EH (cell line): ENCODE results near the gene R3HDM4.
A peak's percentile ranks its signal among the peaks of the same experiment; 100 is the strongest.

ENCODE experiments used
- DNase-seq: peaks from one replicate; pipeline ENCODE4 v3.0.0-alpha.2; 2015; ENCODE audit warnings: low read depth

R3HDM4 gene

GRCh38 chr19:947090-947706 is 34.2 kb upstream of the R3HDM4 start:
- DNase-seq = no peak

DNA sequence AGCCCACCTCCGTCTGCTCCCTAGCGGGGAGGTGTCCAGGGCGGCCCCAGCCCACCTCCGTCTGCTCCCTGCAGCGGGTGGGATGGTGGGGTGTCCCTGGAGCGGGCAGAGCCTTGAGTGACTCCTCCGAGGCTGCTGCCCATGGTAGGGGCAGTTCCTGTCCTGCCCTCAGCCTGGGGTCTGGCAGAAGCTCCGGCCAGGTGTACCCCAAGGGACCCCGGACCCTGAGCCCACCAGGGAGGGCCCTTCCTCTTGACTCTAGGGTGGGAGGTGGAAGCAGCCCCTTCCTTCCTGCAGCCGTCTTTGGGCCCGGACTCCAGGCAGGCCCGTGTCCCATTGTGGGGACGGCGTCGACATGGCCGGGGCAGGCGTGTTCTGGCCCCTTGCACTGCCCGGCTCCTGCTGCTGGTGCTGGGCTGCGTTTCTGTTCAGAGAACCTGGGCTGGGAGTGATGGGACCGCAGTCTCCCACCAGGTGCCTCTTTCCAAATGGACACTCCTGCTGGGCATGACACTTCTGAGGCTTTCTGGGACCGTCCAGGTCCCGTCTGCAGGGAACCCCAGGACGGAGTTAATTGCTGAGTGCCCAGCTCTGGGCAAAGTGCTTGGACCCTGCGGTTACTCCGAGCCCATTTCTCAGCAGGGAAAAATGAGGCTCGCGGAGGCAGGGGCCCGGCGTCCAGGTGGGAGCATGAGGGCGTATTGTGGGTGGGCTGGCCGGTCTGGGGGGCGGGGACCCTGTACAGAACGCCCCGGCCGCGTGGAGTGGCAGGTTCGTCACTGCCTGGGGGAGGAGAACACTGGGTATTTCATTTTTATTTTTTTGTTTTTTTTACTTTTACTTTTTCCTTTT is 32.6 kb upstream of the R3HDM4 start:
- no peak for DNase-seq

- no peak for DNase-seq
Observed at GRCh38 chr19:944663-945241, 31.7 kb upstream of the R3HDM4 start.

DNA sequence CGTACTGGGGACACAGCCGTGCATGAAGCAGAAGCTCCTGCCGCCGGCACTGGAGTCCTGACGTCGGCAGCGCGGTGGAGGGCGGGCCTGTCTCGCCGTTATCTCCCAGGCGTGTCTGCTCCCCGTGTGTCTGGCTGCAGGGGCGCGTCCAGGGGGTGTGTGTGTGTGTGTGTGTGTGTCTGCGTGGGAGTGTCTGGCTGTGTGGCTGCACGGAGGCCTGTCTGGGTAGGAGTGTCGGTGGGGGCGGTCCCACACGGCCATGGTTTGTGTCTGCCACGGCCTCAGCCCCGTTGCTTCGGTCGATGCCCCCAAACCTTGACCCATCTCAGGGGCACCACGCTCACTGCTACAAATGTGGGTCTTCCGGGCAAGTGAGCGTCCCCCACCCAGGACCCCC is 31.1 kb upstream of the R3HDM4 start:
- no peak for DNase-seq

- no peak for DNase-seq
Observed at GRCh38 chr19:943551-944170, 30.6 kb upstream of the R3HDM4 start.

DNA sequence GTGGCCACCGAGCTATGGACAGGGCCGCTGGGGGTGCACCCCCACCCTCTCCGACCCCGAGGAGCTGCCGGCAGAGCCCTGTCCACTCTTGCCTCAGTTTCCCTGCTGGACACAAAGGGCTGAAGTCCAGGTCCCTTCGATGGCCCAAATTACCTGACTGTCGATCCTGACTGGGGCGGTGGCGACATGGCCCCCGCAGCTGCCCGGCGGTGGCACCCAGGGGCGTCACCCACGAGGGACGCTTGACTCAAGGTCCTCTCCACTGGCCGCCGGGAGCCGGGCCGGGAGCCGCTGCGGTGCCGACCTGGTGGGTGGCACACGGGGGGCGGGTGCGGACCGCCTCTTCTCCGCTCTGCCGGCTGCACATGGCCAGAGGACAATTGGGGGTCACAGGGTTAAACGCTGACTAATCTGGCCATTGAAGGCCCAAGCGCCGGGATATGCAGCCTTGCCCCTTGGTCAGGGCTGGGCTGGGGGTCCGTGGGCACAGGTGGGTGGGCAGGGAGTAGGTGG is 29.2 kb upstream of the R3HDM4 start:
- no peak for DNase-seq

- no peak for DNase-seq
Observed at GRCh38 chr19:941292-942132, 28.5 kb upstream of the R3HDM4 start.

DNA sequence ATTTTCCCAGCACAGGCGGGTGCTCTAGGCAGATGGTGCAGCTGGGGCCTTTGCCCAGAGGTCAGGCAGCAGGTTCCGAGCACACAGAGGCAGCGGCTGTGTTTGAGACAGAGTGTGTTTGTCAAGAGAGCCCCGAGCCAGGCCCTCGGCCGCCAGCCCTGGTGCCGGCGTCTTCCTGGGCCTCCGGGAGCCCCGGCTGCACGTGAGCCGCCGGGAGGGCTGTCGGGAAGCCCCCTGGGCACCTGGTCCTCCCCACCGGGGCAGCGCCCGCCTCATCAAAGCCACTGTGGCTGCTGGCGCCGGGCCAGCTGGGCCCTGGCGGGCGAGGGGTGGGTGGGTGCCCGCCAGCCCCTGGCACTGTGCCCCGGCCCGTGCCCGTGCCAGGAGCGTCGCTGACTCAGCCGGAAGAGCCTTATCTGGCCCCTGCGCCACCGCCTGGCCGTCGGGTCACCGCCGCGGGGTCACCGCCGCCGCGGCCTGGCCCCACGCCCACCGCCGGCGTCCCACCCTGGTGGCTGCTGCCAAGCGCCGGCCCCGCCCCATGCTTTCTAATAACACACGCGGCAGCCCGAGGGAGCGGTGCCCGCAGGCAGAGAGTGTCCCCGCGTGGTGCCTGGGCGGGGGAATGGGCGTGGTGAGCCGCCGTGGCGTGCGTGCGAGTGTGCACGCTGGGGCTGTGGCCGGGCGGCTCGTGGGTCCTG is 27.7 kb upstream of the R3HDM4 start:
- DNase-seq = no peak

- no peak for DNase-seq
Observed at GRCh38 chr19:939922-940321, 26.9 kb upstream of the R3HDM4 start.

DNA sequence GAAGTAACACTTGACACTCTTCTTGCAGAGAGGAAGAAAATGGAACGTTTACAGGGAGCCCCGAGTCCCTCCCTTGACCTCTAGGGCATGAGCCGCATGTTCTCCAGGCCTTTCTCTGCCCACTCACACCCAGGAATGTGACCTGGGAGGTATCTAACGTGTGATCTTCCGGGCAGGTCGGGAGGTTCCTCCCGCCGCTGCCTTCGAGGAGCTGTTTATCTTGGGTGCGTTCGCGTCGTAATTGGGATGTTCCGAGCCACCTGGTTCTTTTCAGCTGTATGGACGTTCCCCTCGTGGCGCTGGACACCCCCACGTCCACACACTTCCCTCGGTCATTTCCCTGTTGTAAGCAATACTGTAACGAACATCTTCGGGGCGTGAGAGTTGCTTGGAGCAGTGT is 26.4 kb upstream of the R3HDM4 start:
- no peak for DNase-seq

DNA sequence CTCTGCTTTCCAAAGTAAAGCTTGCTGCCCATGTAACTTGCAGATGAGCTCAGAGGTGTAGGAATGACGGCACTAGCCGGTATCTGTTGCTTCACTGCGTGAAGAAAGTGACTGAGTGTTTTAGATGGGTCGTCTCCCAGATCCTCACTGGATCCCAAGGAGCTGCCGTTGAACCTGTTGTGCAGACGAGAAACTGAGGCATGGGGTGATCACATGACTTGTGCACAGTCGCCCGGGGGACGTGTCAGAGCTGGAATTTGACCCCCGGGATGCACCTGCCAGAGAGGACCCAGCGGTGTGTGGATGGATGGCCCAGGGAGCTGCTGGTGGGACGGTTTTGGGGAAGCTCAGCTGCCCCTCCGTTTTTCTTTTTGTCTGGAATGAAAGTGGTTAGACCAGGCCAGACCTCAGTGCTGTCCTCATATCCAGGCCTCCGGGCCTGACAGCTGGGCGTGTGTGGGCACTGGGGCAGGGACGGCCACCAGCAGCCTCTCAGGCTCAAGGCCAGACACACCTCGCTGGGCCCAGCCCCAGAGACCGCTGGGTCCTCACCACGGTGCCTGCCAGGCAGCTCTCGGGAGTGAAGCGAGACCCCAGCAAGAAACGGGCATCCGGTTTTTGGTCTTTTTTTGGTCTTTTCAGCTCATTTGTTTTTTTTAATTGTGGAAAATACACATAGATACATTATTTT is 25.4 kb upstream of the R3HDM4 start:
- DNase-seq = no peak

- no peak for DNase-seq
Observed at GRCh38 chr19:937259-937694, 24.3 kb upstream of the R3HDM4 start.

DNA sequence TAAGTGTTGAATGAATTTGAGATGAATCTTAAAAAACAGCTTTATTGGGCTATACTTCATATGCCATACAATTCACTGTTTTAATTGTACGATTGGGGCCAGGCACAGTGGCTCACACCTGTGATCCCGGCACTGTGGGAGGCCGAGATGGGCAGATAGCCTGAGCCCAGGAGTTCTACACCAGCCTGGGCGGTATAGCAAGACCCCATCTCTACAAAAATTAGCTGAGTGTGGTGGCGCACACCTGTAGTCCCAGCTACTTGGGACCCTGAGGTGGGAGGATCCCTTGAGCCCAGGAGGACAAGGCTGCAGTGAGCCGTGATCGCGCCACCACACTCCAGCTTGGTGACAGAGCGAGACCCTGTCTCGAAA is 23.1 kb upstream of the R3HDM4 start:
- no peak for DNase-seq

DNA sequence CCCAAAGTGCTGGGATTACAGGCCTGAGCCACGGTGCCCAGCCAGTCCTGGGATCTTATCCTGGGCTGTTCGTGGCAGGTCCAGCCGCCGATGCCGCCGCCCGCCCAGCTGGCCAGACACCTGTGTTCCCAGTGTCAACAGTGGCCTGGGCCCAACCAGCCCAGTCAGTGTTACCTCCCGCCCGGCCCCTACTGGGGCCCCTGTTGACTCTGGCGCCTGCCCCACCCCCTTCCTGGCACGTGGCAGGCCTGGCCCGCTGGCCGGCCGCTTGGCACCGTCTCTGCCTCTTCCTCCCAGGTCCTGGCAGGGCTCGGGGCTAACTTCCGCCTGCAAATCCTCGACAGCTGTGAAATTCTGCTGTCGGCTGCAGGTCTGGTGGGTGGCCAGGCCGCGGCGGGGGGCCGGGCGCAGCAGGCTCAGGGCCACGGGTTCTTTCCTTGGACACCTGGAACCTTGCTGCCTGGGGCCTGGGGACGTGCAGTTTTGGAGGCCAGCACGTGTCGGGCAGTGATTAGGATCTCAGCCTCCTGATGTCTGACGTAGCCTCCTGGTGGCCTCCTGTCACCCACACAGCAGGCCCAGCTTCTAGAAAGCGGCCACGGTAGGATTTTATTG is 22.0 kb upstream of the R3HDM4 start:
- DNase-seq = peak; percentile 67

DNA sequence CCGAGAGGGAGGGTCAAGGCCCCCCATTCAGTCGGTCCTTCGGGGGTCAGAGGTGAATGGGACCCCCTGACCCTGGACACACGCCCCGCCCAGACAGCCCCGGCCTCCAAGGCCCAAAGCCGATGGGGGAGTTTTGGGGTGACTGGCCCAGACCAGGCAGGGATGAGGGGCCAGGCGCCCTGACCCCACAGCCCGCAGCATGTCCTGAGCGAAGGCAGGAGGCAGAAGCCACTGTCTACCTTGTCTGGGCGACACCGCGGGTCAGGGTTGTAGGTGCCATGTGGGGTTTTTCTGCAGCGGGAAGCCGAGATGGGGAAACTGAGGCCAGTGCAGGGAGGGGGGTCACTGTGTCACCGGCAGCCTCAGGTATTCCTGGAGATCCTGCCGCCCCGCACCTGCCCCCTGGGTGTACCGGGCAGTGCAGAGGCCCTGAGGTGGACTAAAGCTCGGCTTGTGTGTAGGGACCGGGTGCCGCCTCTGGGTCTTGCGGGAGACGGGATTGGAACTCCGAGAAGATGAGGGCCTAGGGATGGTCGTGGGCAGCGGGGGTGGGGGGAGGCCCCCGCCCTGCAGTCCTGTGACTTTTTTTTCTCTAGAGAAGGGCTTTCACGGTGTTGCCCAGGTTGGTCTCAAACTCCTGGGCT is 21.3 kb upstream of the R3HDM4 start:
- DNase-seq = no peak

DNA sequence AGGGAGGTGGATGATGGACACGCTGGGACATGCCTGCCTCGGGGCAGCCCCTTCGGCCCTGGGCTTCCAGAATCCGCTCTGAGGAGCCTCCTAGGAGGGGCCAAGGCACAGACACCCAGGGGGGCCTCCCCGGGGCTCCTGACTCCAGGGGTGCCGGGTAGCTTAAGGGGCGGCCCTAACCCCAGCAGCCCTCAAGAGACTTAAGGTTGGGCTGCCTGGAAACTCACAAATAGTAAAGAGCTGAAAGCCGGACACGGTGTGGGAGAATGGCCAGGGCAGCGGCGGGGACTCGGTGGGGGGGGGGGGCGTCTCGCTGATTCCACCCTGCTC is 20.5 kb upstream of the R3HDM4 start:
- DNase-seq = no peak

DNA sequence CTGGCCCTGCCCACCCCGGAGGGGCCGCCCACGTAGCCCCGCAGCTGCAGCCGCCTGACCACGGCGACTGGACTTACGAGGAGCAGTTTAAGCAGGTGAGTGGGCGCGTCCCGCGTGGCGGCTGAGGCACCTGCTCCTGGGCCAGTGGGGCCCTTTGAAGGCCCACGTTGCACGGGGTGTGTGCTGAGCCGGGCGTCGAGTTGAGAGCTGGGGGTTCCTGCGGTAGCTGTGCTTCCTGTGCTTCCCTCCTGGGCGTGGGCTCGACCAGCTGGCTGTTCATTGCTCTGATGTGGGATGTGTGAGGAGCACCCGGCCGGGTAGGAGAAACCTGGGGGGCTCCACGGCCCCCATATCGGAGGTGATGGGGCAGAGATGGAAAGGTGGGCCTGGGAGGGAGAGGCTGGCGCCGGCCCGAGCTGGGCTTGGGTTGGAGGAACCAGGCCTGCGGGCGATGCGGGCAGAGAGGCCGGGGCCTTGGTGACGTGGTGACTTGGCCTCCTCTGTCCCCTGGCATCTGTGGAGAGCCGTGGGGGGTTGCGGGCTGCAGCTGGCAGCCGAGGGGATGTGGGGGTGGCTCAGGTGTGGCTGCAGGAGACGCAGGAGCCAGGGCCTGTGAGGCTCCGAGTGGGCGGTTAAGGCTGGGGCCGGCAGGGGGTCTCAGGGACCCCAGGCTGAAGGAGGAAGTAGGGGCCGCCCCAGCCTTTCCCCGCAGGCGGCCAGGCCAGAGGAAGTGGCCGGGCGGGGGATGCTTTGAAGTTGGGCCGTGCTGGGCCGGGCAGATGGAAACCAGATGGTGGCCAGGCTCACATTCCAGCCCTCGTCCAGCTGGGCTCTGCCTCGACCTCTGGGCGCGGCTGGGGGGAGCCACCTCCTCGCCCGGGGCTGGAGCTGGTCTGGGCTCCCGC is 19.9 kb upstream of the R3HDM4 start:
- DNase-seq = peak; percentile 97

- no peak for DNase-seq
Observed at GRCh38 chr19:931860-932647, 19.0 kb upstream of the R3HDM4 start.
